ENCODE results near the gene RPS6KA4.

The RPS6KA4 gene

DNA sequence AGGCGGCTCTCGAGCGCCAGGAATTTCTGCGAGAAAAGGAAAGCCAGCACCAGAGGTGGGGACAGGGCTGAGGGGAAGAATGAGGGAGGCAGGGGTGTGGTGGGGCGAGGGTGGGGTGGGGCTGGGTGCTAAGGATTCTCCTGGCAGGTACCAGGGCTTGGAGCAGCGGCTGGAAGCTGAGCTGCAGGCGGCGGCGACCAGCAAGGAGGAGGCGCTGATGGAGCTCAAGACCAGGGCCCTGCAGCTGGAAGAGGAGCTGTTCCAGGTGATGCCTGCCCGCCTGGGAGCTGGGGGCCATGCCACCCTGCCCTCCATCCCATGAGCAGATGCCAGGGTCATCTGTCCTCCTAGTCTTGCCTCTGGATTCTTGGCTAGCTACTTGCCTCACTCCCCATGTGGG is 9.6 kb upstream of the RPS6KA4 start:
- TF ChIP-seq, protein P1, sequence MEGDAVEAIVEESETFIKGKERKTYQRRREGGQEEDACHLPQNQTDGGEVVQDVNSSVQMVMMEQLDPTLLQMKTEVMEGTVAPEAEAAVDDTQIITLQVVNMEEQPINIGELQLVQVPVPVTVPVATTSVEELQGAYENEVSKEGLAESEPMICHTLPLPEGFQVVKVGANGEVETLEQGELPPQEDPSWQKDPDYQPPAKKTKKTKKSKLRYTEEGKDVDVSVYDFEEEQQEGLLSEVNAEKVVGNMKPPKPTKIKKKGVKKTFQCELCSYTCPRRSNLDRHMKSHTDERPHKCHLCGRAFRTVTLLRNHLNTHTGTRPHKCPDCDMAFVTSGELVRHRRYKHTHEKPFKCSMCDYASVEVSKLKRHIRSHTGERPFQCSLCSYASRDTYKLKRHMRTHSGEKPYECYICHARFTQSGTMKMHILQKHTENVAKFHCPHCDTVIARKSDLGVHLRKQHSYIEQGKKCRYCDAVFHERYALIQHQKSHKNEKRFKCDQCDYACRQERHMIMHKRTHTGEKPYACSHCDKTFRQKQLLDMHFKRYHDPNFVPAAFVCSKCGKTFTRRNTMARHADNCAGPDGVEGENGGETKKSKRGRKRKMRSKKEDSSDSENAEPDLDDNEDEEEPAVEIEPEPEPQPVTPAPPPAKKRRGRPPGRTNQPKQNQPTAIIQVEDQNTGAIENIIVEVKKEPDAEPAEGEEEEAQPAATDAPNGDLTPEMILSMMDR (IDR thresholded peaks at IDR 0.05; ENCODE audit: low read depth, low read length): no peak
- in situ Hi-C loops (cut with HindIII; ENCODE audit: low sequenced_read_pairs): no loop called here
- no peak overlapping the region for H3K4me3 ChIP-seq (ENCODE audit: low read depth, low read length)
- no peak for DNase-seq (ENCODE audit: low read depth, low spot score)

DNA sequence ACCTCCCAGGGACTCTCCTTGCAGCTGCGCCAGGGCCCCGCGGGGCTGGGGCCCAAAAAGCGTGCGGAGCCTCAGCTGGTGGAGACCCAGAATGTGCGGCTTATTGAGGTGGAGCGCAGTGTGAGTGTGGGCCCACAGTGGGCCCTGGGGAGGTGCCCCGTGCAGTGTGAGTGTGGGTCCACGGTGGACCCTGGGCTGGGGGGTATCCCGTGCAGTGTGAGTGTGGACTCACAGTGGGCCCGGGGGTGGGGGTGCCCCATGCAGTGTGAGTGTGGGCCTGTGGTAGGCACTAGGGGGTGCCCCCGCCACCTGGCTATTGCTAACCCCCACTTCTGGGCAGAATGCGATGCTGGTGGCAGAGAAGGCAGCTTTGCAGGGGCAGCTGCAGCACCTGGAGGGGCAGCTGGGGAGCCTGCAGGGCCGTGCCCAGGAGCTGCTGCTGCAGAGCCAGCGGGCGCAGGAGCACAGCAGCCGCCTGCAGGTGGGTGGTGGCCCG is 7.8 kb upstream of the RPS6KA4 start:
- in situ Hi-C loops (cut with HindIII; ENCODE audit: low sequenced_read_pairs): no loop called here
- TF ChIP-seq, protein P1 (IDR thresholded peaks at IDR 0.05; ENCODE audit: low read depth, low read length): no peak
- H3K4me3 ChIP-seq (ENCODE audit: low read depth, low read length): no peak overlapping the region
- no peak for DNase-seq (ENCODE audit: low read depth, low spot score)

DNA sequence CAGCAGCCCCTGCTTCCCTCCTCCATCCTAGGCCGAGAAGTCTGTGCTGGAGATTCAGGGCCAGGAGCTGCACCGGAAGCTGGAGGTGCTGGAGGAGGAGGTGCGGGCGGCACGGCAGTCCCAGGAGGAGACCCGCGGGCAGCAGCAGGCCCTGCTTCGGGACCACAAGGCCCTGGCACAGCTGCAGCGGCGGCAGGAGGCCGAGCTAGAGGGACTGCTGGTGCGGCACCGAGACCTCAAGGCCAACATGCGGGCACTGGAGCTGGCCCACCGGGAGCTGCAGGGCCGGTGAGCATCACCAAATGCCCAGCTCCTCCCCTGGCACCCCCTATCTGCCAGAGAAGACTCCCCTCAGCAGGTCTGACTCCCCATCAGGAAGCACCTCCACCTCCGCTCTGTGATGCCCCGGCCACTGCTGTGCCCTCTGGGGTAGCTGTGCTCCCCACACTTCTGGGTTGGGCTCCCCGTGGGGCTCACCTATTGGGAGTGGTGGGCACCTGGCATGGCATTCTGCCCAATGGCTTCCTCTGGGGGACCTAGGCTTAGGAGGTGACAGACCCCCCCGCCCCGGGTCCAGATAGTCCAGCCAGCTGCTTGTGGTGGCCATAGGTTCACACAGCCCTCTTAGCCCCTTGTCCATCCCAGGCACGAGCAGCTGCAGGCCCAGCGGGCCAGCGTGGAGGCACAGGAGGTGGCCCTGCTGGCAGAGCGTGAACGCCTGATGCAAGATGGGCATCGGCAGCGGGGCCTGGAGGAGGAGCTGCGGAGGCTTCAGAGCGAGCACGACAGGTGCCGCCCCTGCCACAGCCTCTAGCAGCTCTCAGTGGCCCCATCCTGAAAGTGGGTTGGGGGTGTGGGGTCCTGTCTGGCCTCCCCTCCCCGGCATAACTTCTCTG is 6.6 kb upstream of the RPS6KA4 start:
- no peak for DNase-seq (ENCODE audit: low read depth, low spot score)
- no peak overlapping the region for H3K4me3 ChIP-seq (ENCODE audit: low read depth, low read length)
- TF ChIP-seq, protein P1 (IDR thresholded peaks at IDR 0.05; ENCODE audit: low read depth, low read length): no peak
- in situ Hi-C loops (cut with HindIII; ENCODE audit: low sequenced_read_pairs): no loop called here

DNA sequence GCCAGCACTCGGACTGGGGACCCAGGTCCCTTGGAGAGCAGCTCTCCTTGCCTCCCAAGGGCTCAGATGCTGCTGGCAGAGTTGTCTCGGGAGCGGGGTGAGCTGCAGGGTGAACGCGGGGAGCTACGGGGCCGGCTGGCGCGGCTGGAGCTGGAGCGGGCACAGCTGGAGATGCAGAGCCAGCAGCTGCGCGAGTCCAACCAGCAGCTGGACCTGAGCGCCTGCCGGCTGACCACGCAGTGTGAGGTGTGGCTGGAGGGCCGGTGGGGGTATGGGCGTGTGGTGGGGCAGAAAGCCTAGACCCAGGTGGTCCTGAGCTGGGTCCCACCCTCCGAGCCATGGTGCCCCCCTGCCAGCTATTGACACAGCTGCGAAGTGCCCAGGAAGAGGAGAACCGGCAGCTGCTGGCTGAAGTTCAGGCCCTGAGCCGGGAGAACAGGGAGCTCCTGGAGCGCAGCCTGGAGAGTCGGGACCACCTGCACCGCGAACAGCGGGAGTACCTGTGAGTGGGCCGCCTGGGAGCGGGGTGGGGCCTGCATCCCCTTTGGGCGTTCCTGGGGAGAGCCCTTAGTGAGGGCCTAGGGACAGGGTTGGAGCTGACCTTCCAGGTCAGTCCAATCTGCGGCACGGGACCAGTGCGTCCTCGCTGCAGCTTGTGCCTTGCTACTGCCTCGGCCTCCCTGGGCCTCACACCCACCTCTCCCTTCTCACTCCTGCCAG is 5.8 kb upstream of the RPS6KA4 start:
- H3K4me3 ChIP-seq (ENCODE audit: low read depth, low read length): no peak overlapping the region
- in situ Hi-C loops (cut with HindIII; ENCODE audit: low sequenced_read_pairs): no loop called here
- TF ChIP-seq, protein P1 (IDR thresholded peaks at IDR 0.05; ENCODE audit: low read depth, low read length): no peak
- no peak for DNase-seq (ENCODE audit: low read depth, low spot score)

DNA sequence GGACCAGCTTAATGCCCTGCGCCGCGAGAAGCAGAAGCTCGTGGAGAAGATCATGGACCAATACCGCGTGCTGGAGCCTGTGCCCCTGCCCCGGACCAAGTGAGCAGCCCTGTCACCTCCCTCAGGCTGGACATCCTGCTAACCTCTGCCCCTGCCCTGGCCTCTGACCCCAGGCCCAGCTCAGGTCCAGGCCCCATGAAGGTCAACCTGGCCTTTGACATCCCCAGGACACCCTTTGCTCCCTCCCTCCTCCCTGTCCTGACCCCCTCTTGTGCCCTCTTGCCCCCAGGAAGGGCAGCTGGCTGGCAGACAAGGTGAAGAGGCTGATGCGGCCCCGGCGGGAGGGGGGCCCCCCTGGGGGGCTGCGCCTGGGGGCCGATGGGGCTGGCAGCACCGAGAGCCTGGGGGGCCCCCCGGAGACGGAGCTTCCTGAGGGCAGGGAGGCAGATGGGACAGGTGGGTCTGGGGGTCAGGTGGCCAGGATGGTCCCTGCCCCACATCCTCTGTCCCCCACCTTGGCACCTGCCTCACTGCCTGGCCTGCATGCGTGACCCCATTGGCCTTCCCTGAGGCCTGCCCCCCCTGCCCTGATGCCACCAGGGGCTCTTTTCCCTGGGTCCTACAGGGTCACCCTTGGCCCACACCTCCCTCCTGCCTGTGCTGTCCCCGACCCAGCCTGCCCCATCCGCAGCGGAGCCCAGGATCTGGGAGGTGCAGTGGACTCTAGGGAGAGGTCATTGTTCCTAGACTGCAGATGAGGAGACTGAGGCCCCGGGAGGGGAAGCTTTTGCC is 5.1 kb upstream of the RPS6KA4 start:
- TF ChIP-seq, protein P1 (IDR thresholded peaks at IDR 0.05; ENCODE audit: low read depth, low read length): no peak
- H3K4me3 ChIP-seq (ENCODE audit: low read depth, low read length): no peak overlapping the region
- in situ Hi-C loops (cut with HindIII; ENCODE audit: low sequenced_read_pairs): no loop called here
- no peak for DNase-seq (ENCODE audit: low read depth, low spot score)

Data from astrocyte of the spinal cord (primary cell).